Measurements from ENCODE around the gene SCYL1.
"Not testable (repeated sequence)": the region's sequence is repeated elsewhere in the genome, so short reads cannot be mapped to it uniquely, and the experiment has no call there.

Gene SCYL1

DNA sequence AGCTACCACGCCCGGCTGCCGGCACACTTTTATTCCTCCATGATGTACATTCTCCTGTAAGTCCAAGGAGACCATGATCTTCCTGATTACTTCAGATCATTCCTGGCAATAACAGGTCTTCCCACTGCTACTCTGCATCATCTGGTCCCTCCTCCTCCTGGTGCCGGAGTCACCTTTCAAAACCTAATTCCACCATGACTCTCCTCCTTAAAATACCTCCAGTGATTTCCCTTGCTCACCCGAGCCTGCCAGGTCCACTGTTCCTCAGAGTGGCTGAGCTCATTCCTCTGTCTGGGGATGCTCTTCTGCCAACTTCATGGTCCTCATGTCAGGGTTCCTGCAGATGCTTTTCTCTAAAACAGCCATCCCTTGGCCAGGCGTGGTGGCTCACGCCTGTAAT is 37.1 kb downstream of the SCYL1 start:
- no peak overlapping the region for H3K27ac ChIP-seq
- H3K36me3 ChIP-seq, result no peaks in the 10 kb centered on the region
- no peak overlapping the region for H3K4me3 ChIP-seq (ENCODE audit: low read depth in 1 of 2, low read length in 1 of 2)
- H3K27me3 ChIP-seq, result peaks cover 58% of the 10 kb centered on the region
- peaks cover 12 to 18% of the 10 kb centered on the region in 2 experiments for H3K4me1 ChIP-seq (ENCODE audit: control insufficient read depth in 1 of 2, insufficient read depth in 1 of 2, low read depth in 1 of 2, low read length in 1 of 2)
- TF ChIP-seq, protein P1, sequence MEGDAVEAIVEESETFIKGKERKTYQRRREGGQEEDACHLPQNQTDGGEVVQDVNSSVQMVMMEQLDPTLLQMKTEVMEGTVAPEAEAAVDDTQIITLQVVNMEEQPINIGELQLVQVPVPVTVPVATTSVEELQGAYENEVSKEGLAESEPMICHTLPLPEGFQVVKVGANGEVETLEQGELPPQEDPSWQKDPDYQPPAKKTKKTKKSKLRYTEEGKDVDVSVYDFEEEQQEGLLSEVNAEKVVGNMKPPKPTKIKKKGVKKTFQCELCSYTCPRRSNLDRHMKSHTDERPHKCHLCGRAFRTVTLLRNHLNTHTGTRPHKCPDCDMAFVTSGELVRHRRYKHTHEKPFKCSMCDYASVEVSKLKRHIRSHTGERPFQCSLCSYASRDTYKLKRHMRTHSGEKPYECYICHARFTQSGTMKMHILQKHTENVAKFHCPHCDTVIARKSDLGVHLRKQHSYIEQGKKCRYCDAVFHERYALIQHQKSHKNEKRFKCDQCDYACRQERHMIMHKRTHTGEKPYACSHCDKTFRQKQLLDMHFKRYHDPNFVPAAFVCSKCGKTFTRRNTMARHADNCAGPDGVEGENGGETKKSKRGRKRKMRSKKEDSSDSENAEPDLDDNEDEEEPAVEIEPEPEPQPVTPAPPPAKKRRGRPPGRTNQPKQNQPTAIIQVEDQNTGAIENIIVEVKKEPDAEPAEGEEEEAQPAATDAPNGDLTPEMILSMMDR (IDR thresholded peaks at IDR 0.05), result no peak
- no peaks in the 10 kb centered on the region for H3K9me3 ChIP-seq

DNA sequence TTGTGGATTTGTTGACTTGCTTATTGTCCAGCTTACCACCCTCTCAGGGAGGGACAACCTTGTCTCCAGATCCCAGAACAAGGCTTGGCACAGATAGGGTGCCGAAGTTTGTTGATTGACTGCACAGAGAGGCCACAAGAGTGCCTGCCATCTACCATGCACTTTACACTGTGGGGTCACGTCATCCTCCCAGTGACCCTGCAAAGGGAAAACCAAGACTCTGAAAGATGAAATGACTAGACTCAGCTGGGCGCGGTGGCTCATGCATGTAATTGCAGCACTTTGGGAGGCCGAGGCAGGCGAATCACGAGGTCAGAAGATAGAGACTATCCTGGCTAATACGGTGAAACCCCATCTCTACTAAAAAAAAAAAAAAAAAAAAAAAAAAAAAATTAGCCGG is 37.9 kb downstream of the SCYL1 start:
- H3K36me3 ChIP-seq, result no peaks in the 10 kb centered on the region
- no peak overlapping the region for H3K4me3 ChIP-seq (ENCODE audit: low read depth in 1 of 2, low read length in 1 of 2)
- H3K27ac ChIP-seq, result no peak overlapping the region
- peaks cover 50% of the 10 kb centered on the region for H3K27me3 ChIP-seq
- no peaks in the 10 kb centered on the region for H3K9me3 ChIP-seq
- TF ChIP-seq, protein P1 (IDR thresholded peaks at IDR 0.05), result no peak
- peaks cover 12 to 18% of the 10 kb centered on the region in 2 experiments for H3K4me1 ChIP-seq (ENCODE audit: control insufficient read depth in 1 of 2, insufficient read depth in 1 of 2, low read depth in 1 of 2, low read length in 1 of 2)

DNA sequence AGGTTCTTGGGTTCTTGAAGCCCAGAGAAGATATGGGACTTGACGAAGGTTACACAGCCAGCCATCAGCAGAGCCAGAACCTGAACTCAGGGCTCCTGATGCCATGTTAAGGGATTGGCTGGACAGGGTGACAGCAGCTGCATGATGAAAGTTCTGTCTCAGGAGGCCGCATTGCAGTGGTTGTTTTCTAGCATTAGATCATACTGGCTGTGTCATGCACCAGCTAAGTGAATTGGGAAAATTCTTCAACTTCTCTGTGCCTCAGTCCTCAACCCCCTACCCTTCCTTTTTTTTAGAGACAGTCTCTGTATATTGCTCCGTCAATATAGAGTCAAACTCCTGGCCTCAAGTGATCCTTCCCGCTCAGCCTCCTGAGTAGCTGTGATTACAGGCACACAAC is 38.7 kb downstream of the SCYL1 start:
- Histone ChIP-seq H3K9me3 (no peaks in the 10 kb centered on the region), H3K4me1 (ENCODE audit: control insufficient read depth in 1 of 2, insufficient read depth in 1 of 2, low read depth in 1 of 2, low read length in 1 of 2) (peaks cover 12 to 15% of the 10 kb centered on the region in 2 experiments), H3K36me3 (no peaks in the 10 kb centered on the region), H3K4me3 (ENCODE audit: low read depth in 1 of 2, low read length in 1 of 2) (no peak overlapping the region), H3K27ac (no peak overlapping the region), H3K27me3 (peaks cover 42% of the 10 kb centered on the region)
- TF ChIP-seq, protein P1 (IDR thresholded peaks at IDR 0.05), result no peak

DNA sequence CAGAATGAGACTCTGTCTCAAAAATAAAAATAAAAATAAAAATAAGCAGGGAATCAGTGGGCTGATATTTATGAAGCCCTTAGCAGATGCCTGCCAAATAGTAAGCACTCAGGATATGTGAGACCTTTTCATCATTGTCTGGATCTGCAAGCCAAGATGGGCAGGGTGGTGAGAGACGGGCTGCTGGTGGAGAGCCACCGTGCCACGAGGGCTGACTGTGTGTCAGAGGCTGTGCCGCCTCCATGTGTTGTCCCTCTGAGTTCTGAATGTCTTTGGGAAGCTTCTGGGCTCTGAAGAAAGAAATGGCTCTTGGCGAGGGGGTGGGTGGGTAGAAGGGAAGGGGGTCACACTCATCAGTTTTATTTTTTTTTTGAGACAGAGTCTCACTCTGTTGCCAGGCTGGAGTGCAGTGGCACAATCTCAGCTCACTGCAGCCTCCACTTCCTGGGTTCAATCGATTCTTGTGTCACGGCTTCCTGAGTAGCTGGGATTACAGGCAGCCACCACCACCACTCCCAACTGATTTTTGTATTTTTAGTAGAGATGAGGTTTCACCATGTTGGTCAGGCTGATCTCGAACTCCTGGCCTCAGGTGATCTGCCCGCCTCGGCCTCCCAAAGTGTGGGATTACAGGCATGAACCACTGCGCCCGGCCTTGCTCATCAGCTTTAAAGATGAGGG is 40.1 kb downstream of the SCYL1 start:
- H3K4me3 ChIP-seq (ENCODE audit: low read depth in 1 of 2, low read length in 1 of 2); H3K27ac ChIP-seq; H3K36me3 ChIP-seq; H3K9me3 ChIP-seq: not testable (repeated sequence)
- Histone ChIP-seq H3K4me1 (ENCODE audit: control insufficient read depth in 1 of 2, insufficient read depth in 1 of 2, low read depth in 1 of 2, low read length in 1 of 2) (peaks cover 19 to 23% of the 10 kb centered on the region in 2 experiments), H3K27me3 (peaks cover 28% of the 10 kb centered on the region)

DNA sequence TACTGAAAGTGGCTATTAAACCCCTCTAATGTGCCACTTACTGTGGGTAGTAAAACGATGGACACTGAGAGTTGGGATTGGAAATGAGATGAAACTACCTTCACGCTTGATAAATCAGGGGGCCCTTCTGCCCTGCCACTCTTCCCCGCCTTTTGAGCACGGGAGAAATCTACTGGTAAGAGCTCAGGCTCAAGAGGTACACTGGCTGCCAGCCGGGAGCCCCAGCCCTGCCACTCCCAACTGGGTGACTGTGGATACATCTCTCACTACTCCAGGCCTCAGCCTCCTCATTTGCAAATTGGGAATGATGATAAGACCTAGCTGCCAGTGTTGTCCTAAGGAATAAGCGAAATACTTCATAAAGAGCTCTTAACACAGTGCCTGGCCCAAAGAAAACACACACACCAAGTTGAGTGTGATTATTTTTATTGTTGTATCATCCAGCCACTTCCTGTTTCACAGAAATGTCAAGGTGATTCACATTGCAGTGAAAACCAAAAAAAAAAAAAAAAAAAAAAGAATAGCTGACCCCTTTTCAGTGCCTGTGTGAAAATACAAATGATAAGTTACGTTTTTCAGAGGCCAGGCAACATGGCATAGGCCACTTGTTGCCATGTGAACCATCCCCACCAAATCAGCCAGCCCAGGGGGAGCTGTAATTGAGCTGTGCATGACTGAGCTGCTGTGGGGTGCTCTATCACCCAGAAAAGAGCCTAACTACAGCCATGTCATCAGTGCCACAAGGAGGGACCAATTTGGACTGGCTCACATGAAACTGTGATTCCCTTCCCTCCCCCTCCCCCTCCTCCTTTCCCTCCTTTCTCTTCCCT is 41.0 kb downstream of the SCYL1 start:
- Histone ChIP-seq H3K36me3 (no peaks in the 10 kb centered on the region), H3K4me1 (ENCODE audit: control insufficient read depth in 1 of 2, insufficient read depth in 1 of 2, low read depth in 1 of 2, low read length in 1 of 2) (peaks cover 25 to 29% of the 10 kb centered on the region in 2 experiments), H3K27ac (no peak overlapping the region), H3K9me3 (no peaks in the 10 kb centered on the region), H3K27me3 (peaks cover 20% of the 10 kb centered on the region), H3K4me3 (ENCODE audit: low read depth in 1 of 2, low read length in 1 of 2) (no peak overlapping the region)
- TF ChIP-seq, protein P1 (IDR thresholded peaks at IDR 0.05), result no peak
